GM12873 (cell line): ENCODE results near the gene RAPSN.

ENCODE experiments used
- TF ChIP-seq, protein P1 (sequence below): IDR thresholded peaks from 2 replicates; pipeline ENCODE4 v1.5.1; 2012; ENCODE audit warnings: low read depth, mild to moderate bottlenecking, moderate library complexity, low read length, control low read depth; ENCODE audit not compliant: insufficient read depth; ENCODE audit errors: missing control alignments

The RAPSN gene

DNA sequence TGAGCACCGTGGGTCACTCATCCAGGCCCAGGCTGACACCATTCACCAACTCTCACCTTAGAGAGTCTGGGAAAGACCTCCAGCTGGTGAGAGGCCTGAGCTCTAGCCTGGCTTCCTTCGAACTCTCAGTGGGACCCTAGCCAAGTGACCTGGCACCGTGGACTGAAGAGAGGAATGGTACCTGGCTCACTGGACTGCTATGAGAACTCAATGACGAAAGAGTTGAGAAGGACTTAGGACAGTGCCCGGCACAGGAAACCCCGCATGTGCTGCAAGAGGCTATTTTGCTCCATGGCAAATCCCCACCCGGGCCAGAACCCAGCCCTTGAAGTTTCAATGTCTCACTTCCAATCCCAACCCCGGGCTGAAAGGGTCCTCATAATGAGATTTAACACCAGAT lies 605 bp upstream of the RAPSN start:
- TF ChIP-seq, protein P1, sequence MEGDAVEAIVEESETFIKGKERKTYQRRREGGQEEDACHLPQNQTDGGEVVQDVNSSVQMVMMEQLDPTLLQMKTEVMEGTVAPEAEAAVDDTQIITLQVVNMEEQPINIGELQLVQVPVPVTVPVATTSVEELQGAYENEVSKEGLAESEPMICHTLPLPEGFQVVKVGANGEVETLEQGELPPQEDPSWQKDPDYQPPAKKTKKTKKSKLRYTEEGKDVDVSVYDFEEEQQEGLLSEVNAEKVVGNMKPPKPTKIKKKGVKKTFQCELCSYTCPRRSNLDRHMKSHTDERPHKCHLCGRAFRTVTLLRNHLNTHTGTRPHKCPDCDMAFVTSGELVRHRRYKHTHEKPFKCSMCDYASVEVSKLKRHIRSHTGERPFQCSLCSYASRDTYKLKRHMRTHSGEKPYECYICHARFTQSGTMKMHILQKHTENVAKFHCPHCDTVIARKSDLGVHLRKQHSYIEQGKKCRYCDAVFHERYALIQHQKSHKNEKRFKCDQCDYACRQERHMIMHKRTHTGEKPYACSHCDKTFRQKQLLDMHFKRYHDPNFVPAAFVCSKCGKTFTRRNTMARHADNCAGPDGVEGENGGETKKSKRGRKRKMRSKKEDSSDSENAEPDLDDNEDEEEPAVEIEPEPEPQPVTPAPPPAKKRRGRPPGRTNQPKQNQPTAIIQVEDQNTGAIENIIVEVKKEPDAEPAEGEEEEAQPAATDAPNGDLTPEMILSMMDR = no peak

DNA sequence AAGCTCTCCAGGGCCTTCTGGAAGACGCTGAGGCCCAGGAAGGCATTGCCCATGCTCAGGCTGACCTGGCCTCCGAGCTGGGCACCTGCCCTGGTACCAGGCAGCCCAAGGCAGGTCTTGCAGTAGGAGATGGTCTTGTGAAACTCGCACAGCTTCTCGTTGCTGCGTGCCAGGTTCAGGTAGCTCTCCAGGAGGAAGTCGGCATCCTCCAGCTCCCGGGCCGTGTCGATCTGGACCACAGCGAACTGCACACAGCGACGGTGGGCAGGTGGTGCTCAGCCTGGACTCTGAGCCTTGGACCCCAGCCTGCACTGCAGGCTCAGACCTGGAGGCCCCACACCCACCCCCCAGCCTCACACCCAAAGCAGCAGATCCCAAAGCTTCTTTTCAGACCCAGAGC lies 1.0 kb downstream of the RAPSN start:
- TF ChIP-seq, protein P1 = no peak

DNA sequence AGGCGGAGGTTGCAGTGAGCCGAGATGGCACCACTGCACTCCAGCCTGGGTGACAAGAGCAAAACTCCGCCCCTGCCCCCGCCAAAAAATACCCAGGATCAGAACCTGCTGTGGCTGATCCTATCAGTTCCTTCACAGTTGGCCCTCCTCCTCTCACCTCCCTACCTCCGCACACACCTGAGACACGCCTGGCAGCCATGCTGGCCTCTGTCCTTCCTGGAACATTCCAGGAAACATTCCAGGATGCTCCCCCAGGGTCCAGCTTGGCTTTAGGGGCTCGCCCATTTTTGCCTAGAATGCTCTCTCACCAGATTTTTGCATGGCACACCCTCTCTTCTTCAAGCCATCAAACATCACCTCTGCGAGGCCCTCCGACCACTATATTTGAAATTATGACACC lies 2.1 kb downstream of the RAPSN start:
- TF ChIP-seq, protein P1 = no peak

DNA sequence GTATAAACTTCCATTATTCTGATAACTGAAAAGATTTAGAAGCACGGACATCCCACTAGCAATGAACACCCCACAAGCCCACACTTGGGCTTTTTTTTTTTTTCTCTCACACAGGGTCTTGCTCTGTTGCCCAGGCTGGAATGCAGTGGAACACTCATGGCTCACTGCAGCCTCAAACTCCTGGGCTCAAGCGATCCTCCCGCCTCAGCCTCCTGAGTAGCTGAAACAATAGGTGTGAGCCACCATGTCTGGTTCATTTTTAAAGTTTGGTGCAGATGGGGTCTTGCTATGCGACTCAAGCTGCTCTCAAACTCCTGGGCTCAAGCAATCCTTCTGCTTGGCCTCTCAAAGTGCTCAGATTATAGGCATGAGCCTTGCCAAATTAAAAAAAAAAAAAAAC lies 3.1 kb downstream of the RAPSN start:
- TF ChIP-seq, protein P1 = no peak

DNA sequence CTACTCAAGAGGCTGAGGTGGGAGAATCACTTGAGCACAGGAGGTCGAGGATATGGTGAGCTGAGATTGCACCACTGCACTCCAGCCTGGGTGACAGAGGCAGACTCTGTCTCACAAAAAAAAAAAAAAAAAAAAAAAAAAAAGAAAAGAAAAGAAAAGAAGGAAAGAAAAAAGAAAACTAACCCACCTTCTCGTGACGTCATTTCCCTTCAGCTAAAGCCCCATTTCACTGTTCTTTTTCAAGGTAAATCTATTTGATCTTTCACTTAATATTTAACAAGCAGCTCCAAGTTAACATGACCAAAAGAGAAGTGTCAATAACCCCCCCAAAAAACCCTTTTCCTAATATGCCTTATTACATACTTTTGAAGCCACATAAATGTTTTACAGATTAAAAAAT lies 5.1 kb downstream of the RAPSN start:
- TF ChIP-seq, protein P1 = no peak

DNA sequence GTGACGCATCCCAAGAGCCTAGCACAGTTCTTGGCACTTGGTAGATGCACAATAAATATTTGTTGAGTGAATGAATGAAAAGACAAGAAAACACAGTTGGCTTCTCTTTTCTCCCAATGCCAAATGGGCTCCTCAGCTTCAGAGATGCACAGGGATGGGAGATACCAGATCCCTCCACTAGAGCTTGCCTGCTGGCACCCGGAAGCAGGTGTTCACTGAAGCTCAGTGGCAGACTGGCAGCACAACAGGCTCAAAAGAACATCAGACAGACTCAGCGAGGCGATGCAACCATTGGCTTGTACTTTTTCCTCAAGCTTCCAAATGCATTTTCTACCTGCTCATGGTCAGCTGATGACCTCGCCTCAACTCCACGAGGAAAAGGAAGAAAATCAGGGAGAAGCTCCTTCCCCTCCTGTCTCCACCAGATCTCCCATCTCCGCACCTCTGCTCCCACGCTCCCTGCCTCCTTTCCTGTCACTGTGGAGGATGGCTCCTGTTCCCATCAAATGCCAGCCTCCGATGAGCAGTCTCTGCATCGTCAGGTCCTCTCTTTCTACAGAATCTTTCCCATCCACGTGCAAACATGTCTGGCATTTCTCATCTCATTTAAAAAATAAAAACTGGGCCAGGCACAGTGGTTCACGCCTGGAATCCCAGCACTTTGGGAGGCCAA lies 5.8 kb downstream of the RAPSN start:
- TF ChIP-seq, protein P1 = peak; percentile 44

- TF ChIP-seq, protein P1 = no peak
Measured at GRCh38 chr11:47442514-47442913, 6.4 kb downstream of the RAPSN start.

GRCh38 chr11:47441421-47441820 lies 7.5 kb downstream of the RAPSN start:
- TF ChIP-seq, protein P1 = no peak
